GM18873 (cell line): ENCODE data around the gene TNFAIP8L3.

Source experiments
- ATAC-seq: cut with Tn5 transposase; IDR thresholded peaks from one replicate; pipeline ENCODE4 v1.9.1; 2021; ENCODE audit warnings: mild to moderate bottlenecking, moderate library complexity, moderate number of reproducible peaks; ENCODE audit not compliant: unreplicated experiment, low FRiP score

The TNFAIP8L3 gene

DNA sequence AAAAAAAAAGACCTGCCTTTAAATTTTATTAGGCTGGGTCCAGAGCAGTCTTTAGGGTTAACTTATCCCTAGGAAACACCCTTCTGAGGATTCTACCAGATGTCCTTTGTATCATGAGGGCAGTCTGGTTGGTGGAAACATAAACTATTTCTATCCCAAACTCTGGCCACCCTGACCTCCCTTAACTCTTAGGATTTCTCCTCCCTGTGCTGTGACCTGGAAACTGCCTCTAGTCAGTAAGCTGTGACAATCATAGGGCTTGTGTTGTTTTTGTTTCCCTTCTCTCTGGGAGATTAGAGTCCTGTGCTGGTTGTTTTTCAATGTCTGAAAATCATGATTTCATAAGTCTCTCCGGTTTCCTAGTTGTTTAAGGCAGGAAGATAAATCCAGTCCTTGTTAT, 78.1 kb downstream of the TNFAIP8L3 start:
- ATAC-seq: no peak

- no peak for ATAC-seq
Measured at GRCh38 chr15:51011212-51011611, 83.5 kb downstream of the TNFAIP8L3 start.

DNA sequence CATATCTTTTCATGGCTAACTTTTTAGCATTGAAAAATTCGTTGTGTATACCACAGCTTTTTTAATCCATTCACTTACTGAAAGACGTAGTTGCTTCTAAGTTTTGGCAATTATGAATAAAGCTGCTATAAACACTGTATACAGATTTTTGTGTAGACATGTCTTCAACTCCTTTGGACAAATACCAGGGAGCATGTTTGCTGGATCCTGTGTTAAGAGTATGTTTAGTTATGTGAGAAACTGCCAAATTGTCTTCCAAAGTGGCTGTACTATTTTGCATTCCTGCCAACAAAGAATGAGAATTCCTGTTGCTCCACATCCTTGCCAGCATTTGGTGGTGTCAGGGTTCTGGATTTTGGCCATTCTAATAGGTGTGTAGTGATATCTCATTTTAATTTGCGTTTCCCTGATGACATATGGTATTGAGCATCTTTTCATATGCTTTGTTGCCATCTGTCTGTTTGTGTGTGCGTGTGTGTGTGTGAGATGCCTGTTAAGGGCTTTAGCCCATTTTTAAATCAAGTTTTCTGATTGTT, 87.5 kb downstream of the TNFAIP8L3 start:
- no peak for ATAC-seq
